Smooth muscle cell (in vitro differentiated cells): Measurements from ENCODE around the gene AMOT. TPM values are rescaled to one million over a fixed set of nuclear protein-coding genes. Genes with fewer than 3 reads are reported as not detected.

Experiments
- DNase-seq: peaks from one replicate; lab custom pipeline; 2025; ENCODE audit not compliant: unreplicated experiment; lab: John Stamatoyannopoulos, UW
- H2AFZ ChIP-seq: fragments of 200-600 bp; sonication (generic); 2 replicates; pipeline ENCODE4 v1.6.0; 2016; ENCODE audit warnings: antibody characterized with exemption, low read depth, mild to moderate bottlenecking
- H3F3A ChIP-seq: fragments of 200-600 bp; sonication (generic); 2 replicates; pipeline ENCODE4 v1.6.0; 2017; ENCODE audit warnings: antibody characterized with exemption, low read depth
- H3K27ac ChIP-seq: fragments of 200-600 bp; sonication (generic); 2 replicates; pipeline ENCODE4 v1.5.1; 2016; ENCODE audit warnings: low read depth, mild to moderate bottlenecking
- H3K27me3 ChIP-seq: fragments of 200-600 bp; sonication (generic); 2 replicates; pipeline ENCODE4 v1.6.1; 2016; ENCODE audit warnings: low read depth, mild to moderate bottlenecking
- H3K36me3 ChIP-seq: fragments of 200-600 bp; sonication (generic); 2 replicates; pipeline ENCODE4 v1.5.1; 2016; ENCODE audit warnings: low read depth
- H3K4me1 ChIP-seq: fragments of 200-600 bp; sonication (generic); 2 replicates; pipeline ENCODE4 v1.5.1; 2016; ENCODE audit warnings: low read depth
- H3K4me2 ChIP-seq: fragments of 200-600 bp; sonication (generic); 2 replicates; pipeline ENCODE4 v1.6.0; 2016; ENCODE audit warnings: mild to moderate bottlenecking
- H3K4me3 ChIP-seq: fragments of 200-600 bp; sonication (generic); 2 replicates; pipeline ENCODE4 v1.5.1; 2016; ENCODE audit warnings: mild to moderate bottlenecking
- H3K79me2 ChIP-seq: fragments of 200-600 bp; sonication (generic); 2 replicates; pipeline ENCODE4 v1.6.0; 2016; ENCODE audit warnings: low read depth, mild to moderate bottlenecking
- H3K9ac ChIP-seq: fragments of 200-600 bp; sonication (generic); 2 replicates; pipeline ENCODE4 v1.6.0; 2016; ENCODE audit warnings: low read depth
- H3K9me3 ChIP-seq: fragments of 200-600 bp; sonication (generic); replicated peaks from 2 replicates; pipeline ENCODE4 v1.5.1; 2016; ENCODE audit warnings: low read depth
- H4K20me1 ChIP-seq: fragments of 200-600 bp; sonication (generic); 2 replicates; pipeline ENCODE4 v1.6.0; 2016; ENCODE audit warnings: low read depth
- WGBS: methylation state at CpG from one replicate; pipeline ENCODE4 v1.1.7; 2016; ENCODE audit warnings: low lambda C conversion rate; 5-methylcytosine and 5-hydroxymethylcytosine counted together
- polyA plus RNA-seq: library from polyadenylated mRNA; unstranded; fragments of >200 nt; fragmentation: Nextera tagmentation; extraction: Ambion mirVana; gene quantifications from 2 replicates; pipeline ENCODE4 v1.2.1, GENCODE V29; 2016
- total RNA-seq: library from RNA; depleted of rRNA; stranded (reverse); fragments of >200 nt; gene quantifications from 2 replicates; pipeline ENCODE4 v1.2.3, GENCODE V29; 2014
- TF ChIP-seq, protein P1 (sequence below): fragments of 200-600 bp; sonication (generic); IDR thresholded peaks from 2 replicates; pipeline ENCODE4 v1.5.1; 2017; ENCODE audit warnings: borderline replicate concordance, mild to moderate bottlenecking, antibody characterized with exemption; ENCODE audit not compliant: insufficient read depth, poor library complexity, severe bottlenecking

Gene AMOT
- total and polyA plus RNA-seq, 2 experiments from 2014 or later = 10.0 to 66.6 TPM

DNA sequence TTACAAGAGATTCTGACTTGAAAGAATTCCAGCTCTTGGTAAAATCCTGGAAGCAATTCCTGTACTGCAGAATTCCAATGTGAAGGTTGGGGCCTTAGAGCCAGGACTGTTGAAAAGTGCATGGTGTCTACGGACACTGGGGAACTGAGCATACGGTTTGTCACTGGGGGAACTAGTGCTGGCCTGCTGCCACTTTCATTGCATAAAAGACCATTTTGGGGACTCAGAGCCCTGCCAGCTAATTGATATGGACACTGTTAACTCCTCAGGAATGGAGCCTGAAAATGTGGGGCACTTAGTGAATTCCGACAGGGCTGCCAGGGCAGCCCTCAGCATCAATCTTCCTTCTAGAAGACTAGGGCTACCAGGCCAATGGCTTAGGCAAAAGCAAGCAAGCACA, 55.9 kb downstream of the AMOT start:
- no peak for DNase-seq
- Histone ChIP-seq H3K4me1 (no peaks in the 10 kb centered on the region), H3K4me3 (no peak overlapping the region), H3K79me2 (no peaks in the 10 kb centered on the region), H3K9me3 (no peaks in the 10 kb centered on the region), H3K4me2 (no peak overlapping the region), H3K27me3 (no peaks in the 10 kb centered on the region), H3K27ac (no peak overlapping the region), H3K36me3 (no peaks in the 10 kb centered on the region), H3F3A (no peaks in the 10 kb centered on the region), H4K20me1 (no peaks in the 10 kb centered on the region), H3K9ac (no peak overlapping the region), H2AFZ (no peak overlapping the region)
- TF ChIP-seq, protein P1, sequence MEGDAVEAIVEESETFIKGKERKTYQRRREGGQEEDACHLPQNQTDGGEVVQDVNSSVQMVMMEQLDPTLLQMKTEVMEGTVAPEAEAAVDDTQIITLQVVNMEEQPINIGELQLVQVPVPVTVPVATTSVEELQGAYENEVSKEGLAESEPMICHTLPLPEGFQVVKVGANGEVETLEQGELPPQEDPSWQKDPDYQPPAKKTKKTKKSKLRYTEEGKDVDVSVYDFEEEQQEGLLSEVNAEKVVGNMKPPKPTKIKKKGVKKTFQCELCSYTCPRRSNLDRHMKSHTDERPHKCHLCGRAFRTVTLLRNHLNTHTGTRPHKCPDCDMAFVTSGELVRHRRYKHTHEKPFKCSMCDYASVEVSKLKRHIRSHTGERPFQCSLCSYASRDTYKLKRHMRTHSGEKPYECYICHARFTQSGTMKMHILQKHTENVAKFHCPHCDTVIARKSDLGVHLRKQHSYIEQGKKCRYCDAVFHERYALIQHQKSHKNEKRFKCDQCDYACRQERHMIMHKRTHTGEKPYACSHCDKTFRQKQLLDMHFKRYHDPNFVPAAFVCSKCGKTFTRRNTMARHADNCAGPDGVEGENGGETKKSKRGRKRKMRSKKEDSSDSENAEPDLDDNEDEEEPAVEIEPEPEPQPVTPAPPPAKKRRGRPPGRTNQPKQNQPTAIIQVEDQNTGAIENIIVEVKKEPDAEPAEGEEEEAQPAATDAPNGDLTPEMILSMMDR = no peak
- 98% methylated on average over 3 of the region's 3 CpGs for WGBS

DNA sequence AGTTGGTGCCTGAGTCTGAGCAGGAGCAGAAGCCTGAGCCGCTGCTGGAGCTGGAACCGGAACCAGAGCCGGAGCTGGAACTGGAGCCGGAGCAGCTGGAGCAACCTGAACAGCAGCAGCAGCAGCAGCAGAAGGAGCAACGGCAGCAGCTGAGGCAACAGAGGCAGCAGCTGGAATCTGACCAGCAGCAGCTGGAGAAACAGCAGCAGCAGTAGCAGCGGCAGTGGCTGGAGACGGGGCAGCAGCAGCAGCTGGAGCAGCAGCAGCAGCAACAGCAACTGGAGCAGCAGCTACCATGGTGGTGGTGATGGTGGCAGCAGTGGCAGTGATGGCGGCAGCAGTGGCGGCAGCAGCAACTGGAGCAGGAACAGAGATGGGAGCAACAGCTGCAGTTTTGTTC, 61.5 kb downstream of the AMOT start:
- DNase-seq = no peak
- no peak overlapping the region for H3K4me2 ChIP-seq
- no peak overlapping the region for H3K9ac ChIP-seq
- no peak overlapping the region for H3K4me3 ChIP-seq
- H3K9me3 ChIP-seq = no peaks in the 10 kb centered on the region
- H4K20me1 ChIP-seq = no peaks in the 10 kb centered on the region
- H3K36me3 ChIP-seq = no peaks in the 10 kb centered on the region
- no peak overlapping the region for H2AFZ ChIP-seq
- no peaks in the 10 kb centered on the region for H3K27me3 ChIP-seq
- TF ChIP-seq, protein P1 = no peak
- WGBS = 99% methylated on average over 9 of the region's 9 CpGs
- H3K79me2 ChIP-seq = no peaks in the 10 kb centered on the region
- H3K27ac ChIP-seq = no peak overlapping the region
- H3K4me1 ChIP-seq = no peaks in the 10 kb centered on the region
- H3F3A ChIP-seq = no peaks in the 10 kb centered on the region

DNA sequence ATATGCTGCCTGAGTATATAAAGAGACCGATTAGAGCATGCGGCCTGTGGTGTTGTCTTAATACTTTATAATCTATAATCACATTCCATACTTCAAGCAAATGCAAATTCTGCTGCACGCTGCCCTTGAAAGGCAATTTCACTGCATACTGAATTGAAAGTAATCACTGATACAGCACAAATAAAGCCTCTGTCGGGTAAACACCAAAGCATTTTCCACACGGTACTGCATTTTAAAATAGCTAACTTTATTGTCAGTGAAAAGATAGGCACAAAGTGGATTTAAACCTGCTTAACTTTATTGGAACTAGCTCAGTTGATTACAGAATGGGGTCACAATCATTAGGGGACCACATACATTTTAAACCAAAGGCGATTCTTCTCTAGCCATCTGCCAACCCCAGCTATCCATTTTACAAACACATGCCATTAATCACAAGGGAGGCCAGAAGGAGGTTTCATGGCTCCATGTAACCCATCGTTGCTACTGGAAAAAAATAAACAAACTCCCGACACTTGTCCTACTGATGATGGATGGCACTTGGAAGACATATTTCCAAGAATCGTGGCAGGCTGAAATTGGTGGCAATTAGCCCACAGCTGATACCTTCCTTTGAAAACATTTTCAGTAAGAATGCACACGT, 65.9 kb downstream of the AMOT start:
- H3K27ac ChIP-seq = no peak overlapping the region
- H3F3A ChIP-seq = no peaks in the 10 kb centered on the region
- WGBS = 84% methylated on average over 10 of the region's 10 CpGs
- no peak for DNase-seq
- no peaks in the 10 kb centered on the region for H3K9me3 ChIP-seq
- no peaks in the 10 kb centered on the region for H3K36me3 ChIP-seq
- H3K9ac ChIP-seq = no peak overlapping the region
- TF ChIP-seq, protein P1 = no peak
- no peak overlapping the region for H3K4me2 ChIP-seq
- H3K27me3 ChIP-seq = no peaks in the 10 kb centered on the region
- no peaks in the 10 kb centered on the region for H3K79me2 ChIP-seq
- no peak overlapping the region for H2AFZ ChIP-seq
- H3K4me1 ChIP-seq = no peaks in the 10 kb centered on the region
- no peaks in the 10 kb centered on the region for H4K20me1 ChIP-seq
- H3K4me3 ChIP-seq = no peak overlapping the region

DNA sequence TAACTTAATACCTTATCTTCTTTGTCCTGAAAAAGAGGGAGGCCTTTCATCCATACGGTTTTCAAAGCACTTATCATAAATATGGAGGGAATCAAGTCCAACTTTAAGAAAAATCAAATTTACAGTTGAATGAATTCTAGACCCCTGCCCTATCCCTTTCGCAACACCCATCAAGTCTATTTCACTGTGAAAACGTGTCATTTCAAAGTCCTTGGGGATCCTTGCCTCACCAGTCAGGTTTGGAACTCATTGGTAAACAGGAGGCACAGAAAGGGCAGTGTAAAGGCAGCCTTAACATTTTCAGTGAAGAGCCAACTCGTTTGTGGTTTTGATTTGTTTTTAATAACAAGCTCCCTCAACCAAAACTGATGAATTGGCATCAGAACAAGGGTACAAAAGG, 66.5 kb downstream of the AMOT start:
- Histone ChIP-seq H4K20me1 (no peaks in the 10 kb centered on the region), H3K79me2 (no peaks in the 10 kb centered on the region), H3K4me1 (no peaks in the 10 kb centered on the region), H3F3A (no peaks in the 10 kb centered on the region), H3K27me3 (no peaks in the 10 kb centered on the region), H3K9ac (no peak overlapping the region), H3K36me3 (no peaks in the 10 kb centered on the region), H3K9me3 (no peaks in the 10 kb centered on the region), H2AFZ (no peak overlapping the region), H3K4me2 (no peak overlapping the region), H3K4me3 (no peak overlapping the region), H3K27ac (no peak overlapping the region)
- TF ChIP-seq, protein P1 = no peak
- 92% methylated on average over 4 of the region's 4 CpGs for WGBS
- no peak for DNase-seq
